AG04450 (cell line): ENCODE measurements around the gene FAM170B. TPM values are rescaled to one million over a fixed set of nuclear protein-coding genes. Genes with fewer than 3 reads are reported as not detected.

ENCODE experiments used
- CTCF ChIA-PET: fragments of 300-600, 350-600 bp; formaldehyde crosslinking; extraction: SDS; loops from one replicate; lab custom pipeline; 2022; ENCODE audit warnings: antibody characterized with exemption, inconsistent platforms; lab: Charles Lee
- POLR2A ChIA-PET: fragments of 350-600 bp; formaldehyde crosslinking; extraction: SDS; loops from one replicate; lab custom pipeline; 2021; ENCODE audit warnings: antibody characterized with exemption, inconsistent platforms; lab: Yijun Ruan, JAX
- DNase-seq: peaks from one replicate; pipeline ENCODE4 v3.0.0-alpha.2; 2011; ENCODE audit warnings: low read depth, low spot score
- H3K27ac ChIP-seq: one replicate; pipeline ENCODE4 v1.5.1; 2012; ENCODE audit warnings: low read depth, low read length, control low read depth
- H3K27me3 ChIP-seq: one replicate; pipeline ENCODE4 v1.6.0; 2012; ENCODE audit warnings: low read length; ENCODE audit not compliant: control insufficient read depth, insufficient read depth
- H3K4me3 ChIP-seq: 2 replicates; pipeline ENCODE4 v1.5.1; 2011; ENCODE audit warnings: mild to moderate bottlenecking, low read depth, low read length, control low read depth
- H3K9me3 ChIP-seq: 2 replicates; pipeline ENCODE4 v1.5.1; 2012; ENCODE audit warnings: low read length; ENCODE audit not compliant: control insufficient read depth, insufficient read depth
- CTCF ChIP-seq: IDR thresholded peaks from 2 replicates; pipeline ENCODE4 v1.5.1; 2011; ENCODE audit warnings: low read depth, low read length, control low read depth, inconsistent platforms
- polyA plus RNA-seq: library from polyadenylated mRNA; depleted of rRNA; stranded (reverse); fragments of >200 nt; gene quantifications from 2 replicates; pipeline ENCODE4 v1.2.3, GENCODE V29; 2011

FAM170B gene
- polyA plus RNA-seq, 1 experiment, result not detected

GRCh38 chr10:49110684-49111319 is 23.0 kb downstream of the FAM170B start:
- Histone ChIP-seq H3K27me3 (peaks cover under 1% of the 10 kb centered on the region), H3K9me3 (no peaks in the 10 kb centered on the region; the same call in 1 of the 2 replicates), H3K27ac (no peak overlapping the region), H3K4me3 (no peak overlapping the region)
- CTCF ChIA-PET, result interaction anchor here (1.4 kb wide), 1 partner anchor 51 kb away, joined by 4 read pairs; no protein-coding TSS in a partner anchor
- POLR2A ChIA-PET, result interaction anchor here (1.1 kb wide), 1 partner anchor 29 kb away, joined by 4 read pairs; no protein-coding TSS in a partner anchor
- DNase-seq, result no peak
- TF ChIP-seq CTCF, result no peak

GRCh38 chr10:49109669-49110340 is 24.0 kb downstream of the FAM170B start:
- Histone ChIP-seq H3K4me3 (no peak overlapping the region), H3K27me3 (no peaks in the 10 kb centered on the region), H3K9me3 (no peaks in the 10 kb centered on the region; the same call in 1 of the 2 replicates), H3K27ac (peak overlapping the region; percentile 11)
- DNase-seq, result peak; percentile 68
- ChIA-PET POLR2A (interaction anchor here (0.7 to 1.1 kb wide), 4 partner anchors 28 to 86 kb away, joined by 3 to 4 read pairs (median 4); no protein-coding TSS in a partner anchor), CTCF (interaction anchor here (1.4 kb wide), 1 partner anchor 52 kb away, joined by 4 read pairs; no protein-coding TSS in a partner anchor)
- TF ChIP-seq CTCF, result no peak

GRCh38 chr10:49108656-49109055 is 25.2 kb downstream of the FAM170B start:
- DNase-seq, result no peak
- H3K27me3 ChIP-seq, result no peaks in the 10 kb centered on the region
- CTCF ChIA-PET, result no interaction called here
- no peak overlapping the region for H3K4me3 ChIP-seq
- no peak overlapping the region for H3K27ac ChIP-seq
- no peak for TF ChIP-seq CTCF
- POLR2A ChIA-PET, result no interaction called here
- H3K9me3 ChIP-seq, result no peaks in the 10 kb centered on the region; the same call in 1 of the 2 replicates

GRCh38 chr10:49107887-49108267 is 25.9 kb downstream of the FAM170B start:
- TF ChIP-seq CTCF, result no peak
- Histone ChIP-seq H3K9me3 (no peaks in the 10 kb centered on the region; the same call in 1 of the 2 replicates), H3K27me3 (no peaks in the 10 kb centered on the region), H3K4me3 (no peak overlapping the region), H3K27ac (no peak overlapping the region)
- CTCF ChIA-PET, result no interaction called here
- POLR2A ChIA-PET, result no interaction called here
- no peak for DNase-seq
